GM12878 (cell line): ENCODE data around the gene CANT1. TPM values are rescaled to one million over a fixed set of nuclear protein-coding genes. Genes with fewer than 3 reads are reported as not detected.

Experiments used
- MEF2B ChIP-seq: fragments of 450-650 bp; IDR thresholded peaks from 2 replicates; pipeline ENCODE4 v1.6.1; 2018; ENCODE audit warnings: mild to moderate bottlenecking, moderate library complexity; ENCODE audit not compliant: partially characterized antibody, poor library complexity, severe bottlenecking
- MTA3 ChIP-seq: IDR thresholded peaks from 2 replicates; pipeline ENCODE4 v1.6.1; 2012; ENCODE audit warnings: low read length, inconsistent platforms, borderline replicate concordance
- NBN ChIP-seq: fragments of 450-650 bp; IDR thresholded peaks from 2 replicates; pipeline ENCODE4 v1.6.1; 2016
- NFYB ChIP-seq: IDR thresholded peaks from 2 replicates; pipeline ENCODE4 v1.6.1; 2011; ENCODE audit warnings: low read depth, mild to moderate bottlenecking, low read length, improper control_type of control experiment, moderate library complexity; ENCODE audit not compliant: insufficient read depth
- RCOR1 ChIP-seq: conservative IDR thresholded peaks from 2 replicates; pipeline ENCODE4 v1.6.1; 2012; ENCODE audit warnings: low read depth, low read length, improper control_type of control experiment
- SIX5 ChIP-seq: IDR thresholded peaks from 2 replicates; pipeline ENCODE4 v1.6.1; 2011; ENCODE audit warnings: mild to moderate bottlenecking, low read depth, low read length, moderate library complexity; ENCODE audit not compliant: severe bottlenecking
- TARDBP ChIP-seq: IDR thresholded peaks from 2 replicates; pipeline ENCODE4 v1.6.1; 2016; ENCODE audit warnings: borderline replicate concordance
- ZNF217 ChIP-seq: fragments of 450-650 bp; IDR thresholded peaks from 2 replicates; pipeline ENCODE4 v1.6.1; 2017; ENCODE audit warnings: antibody characterized with exemption, mild to moderate bottlenecking
- polyA plus RNA-seq, 11 experiments: library from polyadenylated mRNA; depleted of rRNA in 4 of 11; unstranded in 6 of 11; stranded (reverse) in 5 of 11; fragments of >200 nt; fragmentation: Nextera tagmentation in 4 of 11; fragmentation: Illumina TruSeq in 1 of 11; extraction: Ambion mirVana in 4 of 11; extraction: Trizol in 1 of 11; gene quantifications; 1 replicate in 1 of 11; 2 replicates in 10 of 11; pipeline versions ENCODE4 v1.2.1 to v1.2.3, GENCODE V29; 2011 to 2016; ENCODE audit warnings: inconsistent platforms in 2 of 11, missing spikeins in 2 of 11, low read depth in 1 of 11
- total RNA-seq, 4 experiments: library from RNA; depleted of rRNA in 3 of 4; stranded (reverse); fragments of >200 nt in 3 of 4; fragmentation: Illumina TruSeq in 1 of 4; extraction: Trizol in 1 of 4; gene quantifications; 2 replicates each; pipeline versions ENCODE4 v1.2.1 to v1.2.3, GENCODE V29; 2013 to 2021
- TF ChIP-seq, protein P1 (sequence below): IDR thresholded peaks from 2 replicates; pipeline ENCODE4 v1.6.1; 2011; ENCODE audit warnings: low read depth, mild to moderate bottlenecking, low read length, moderate library complexity, borderline replicate concordance; ENCODE audit errors: extremely low read depth
- TF ChIP-seq, protein P2 (sequence below): fragments of 450-650 bp; formaldehyde crosslinking; IDR thresholded peaks from 2 replicates; pipeline ENCODE4 v1.5.0; 2022; ENCODE audit warnings: mild to moderate bottlenecking, missing genetic modification characterization
- TF ChIP-seq, protein P3 (sequence below): IDR thresholded peaks from 2 replicates; pipeline ENCODE4 v1.6.1; 2012; ENCODE audit warnings: low read depth, low read length, improper control_type of control experiment
- TF ChIP-seq, protein P4 (sequence below): IDR thresholded peaks from 2 replicates; pipeline ENCODE4 v1.6.1; 2011; ENCODE audit warnings: mild to moderate bottlenecking, low read depth, low read length, moderate library complexity; ENCODE audit not compliant: insufficient replicate concordance
- TF ChIP-seq, protein P5 (sequence below): IDR thresholded peaks from 2 replicates; pipeline ENCODE4 v1.6.1; 2011; ENCODE audit warnings: borderline replicate concordance, low read depth, mild to moderate bottlenecking, moderate library complexity, mixed read lengths, low read length; ENCODE audit not compliant: insufficient read depth; ENCODE audit errors: extremely low read length
- TF ChIP-seq, protein P6 (sequence below): fragments of 450-650 bp; IDR thresholded peaks from 2 replicates; pipeline ENCODE4 v1.6.1; 2017; ENCODE audit warnings: mild to moderate bottlenecking, moderate library complexity

CANT1 gene
- total and polyA plus RNA-seq, 10 of the 15 experiments (the other 5 are each of a cell fraction or from before 2014, with no cell fraction given), result 2.2 to 59.2 (median 20.2) TPM

DNA sequence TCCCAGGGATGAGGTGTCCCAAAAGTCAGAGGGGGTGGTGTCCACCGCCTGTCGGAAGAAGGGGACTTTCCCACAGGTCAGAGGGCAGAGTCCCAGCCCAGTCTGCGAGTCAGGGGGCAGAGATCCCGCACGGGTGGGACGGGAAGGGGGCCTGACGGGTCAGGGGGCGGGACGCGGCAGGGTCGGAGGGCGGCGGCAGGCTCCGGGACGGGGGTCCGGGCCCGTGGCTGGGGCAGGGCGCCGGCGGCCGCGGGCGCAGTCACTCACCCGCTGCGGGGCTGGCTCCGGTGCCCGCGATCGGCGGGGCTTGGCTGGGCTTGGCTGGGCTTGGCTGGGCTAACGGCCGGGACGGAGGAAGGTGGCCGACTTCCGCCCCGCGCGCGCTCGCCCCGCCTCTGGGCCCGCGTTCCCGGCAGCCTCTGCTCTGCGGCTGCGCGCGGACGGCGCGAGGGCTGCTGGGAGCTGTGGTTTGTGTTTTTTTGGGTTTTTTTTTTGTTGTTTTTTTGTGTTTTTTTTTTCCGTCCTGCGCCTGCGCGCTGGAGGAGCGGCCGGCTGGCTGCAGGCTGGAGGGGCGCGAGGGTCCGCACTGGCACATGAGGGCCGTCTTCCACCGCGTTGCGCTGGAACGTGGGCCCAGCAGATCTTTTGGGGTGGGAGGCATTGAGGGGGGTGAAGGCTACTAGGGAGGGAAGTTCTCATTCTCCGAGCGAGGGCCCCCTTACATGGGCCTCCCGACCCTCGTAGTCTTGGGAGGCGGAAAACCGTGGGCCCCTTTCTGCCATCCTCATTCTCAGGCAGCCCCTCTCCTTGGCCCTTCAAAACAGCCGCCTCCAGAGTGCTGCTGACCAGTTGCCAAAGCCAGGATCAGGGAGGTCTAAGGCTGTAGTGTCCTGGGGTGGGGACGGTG, at the start of gene CANT1 (continued):
- TF ChIP-seq, protein P1, sequence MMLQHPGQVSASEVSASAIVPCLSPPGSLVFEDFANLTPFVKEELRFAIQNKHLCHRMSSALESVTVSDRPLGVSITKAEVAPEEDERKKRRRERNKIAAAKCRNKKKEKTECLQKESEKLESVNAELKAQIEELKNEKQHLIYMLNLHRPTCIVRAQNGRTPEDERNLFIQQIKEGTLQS, result no peak
- TF ChIP-seq, protein P2, sequence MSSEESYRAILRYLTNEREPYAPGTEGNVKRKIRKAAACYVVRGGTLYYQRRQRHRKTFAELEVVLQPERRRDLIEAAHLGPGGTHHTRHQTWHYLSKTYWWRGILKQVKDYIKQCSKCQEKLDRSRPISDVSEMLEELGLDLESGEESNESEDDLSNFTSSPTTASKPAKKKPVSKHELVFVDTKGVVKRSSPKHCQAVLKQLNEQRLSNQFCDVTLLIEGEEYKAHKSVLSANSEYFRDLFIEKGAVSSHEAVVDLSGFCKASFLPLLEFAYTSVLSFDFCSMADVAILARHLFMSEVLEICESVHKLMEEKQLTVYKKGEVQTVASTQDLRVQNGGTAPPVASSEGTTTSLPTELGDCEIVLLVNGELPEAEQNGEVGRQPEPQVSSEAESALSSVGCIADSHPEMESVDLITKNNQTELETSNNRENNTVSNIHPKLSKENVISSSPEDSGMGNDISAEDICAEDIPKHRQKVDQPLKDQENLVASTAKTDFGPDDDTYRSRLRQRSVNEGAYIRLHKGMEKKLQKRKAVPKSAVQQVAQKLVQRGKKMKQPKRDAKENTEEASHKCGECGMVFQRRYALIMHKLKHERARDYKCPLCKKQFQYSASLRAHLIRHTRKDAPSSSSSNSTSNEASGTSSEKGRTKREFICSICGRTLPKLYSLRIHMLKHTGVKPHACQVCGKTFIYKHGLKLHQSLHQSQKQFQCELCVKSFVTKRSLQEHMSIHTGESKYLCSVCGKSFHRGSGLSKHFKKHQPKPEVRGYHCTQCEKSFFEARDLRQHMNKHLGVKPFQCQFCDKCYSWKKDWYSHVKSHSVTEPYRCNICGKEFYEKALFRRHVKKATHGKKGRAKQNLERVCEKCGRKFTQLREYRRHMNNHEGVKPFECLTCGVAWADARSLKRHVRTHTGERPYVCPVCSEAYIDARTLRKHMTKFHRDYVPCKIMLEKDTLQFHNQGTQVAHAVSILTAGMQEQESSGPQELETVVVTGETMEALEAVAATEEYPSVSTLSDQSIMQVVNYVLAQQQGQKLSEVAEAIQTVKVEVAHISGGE, result no peak
- TF ChIP-seq RCOR1 (no peak), NBN (no peak), TARDBP (no peak), NFYB (no peak), SIX5 (peak; percentile 82), ZNF217 (0 out of 2 replicates have a peak, but pooled peaks have one; percentile 24), MTA3 (no peak), MEF2B (no peak)
- TF ChIP-seq, protein P3, sequence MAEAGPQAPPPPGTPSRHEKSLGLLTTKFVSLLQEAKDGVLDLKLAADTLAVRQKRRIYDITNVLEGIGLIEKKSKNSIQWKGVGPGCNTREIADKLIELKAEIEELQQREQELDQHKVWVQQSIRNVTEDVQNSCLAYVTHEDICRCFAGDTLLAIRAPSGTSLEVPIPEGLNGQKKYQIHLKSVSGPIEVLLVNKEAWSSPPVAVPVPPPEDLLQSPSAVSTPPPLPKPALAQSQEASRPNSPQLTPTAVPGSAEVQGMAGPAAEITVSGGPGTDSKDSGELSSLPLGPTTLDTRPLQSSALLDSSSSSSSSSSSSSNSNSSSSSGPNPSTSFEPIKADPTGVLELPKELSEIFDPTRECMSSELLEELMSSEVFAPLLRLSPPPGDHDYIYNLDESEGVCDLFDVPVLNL, result no peak
- TF ChIP-seq, protein P4, sequence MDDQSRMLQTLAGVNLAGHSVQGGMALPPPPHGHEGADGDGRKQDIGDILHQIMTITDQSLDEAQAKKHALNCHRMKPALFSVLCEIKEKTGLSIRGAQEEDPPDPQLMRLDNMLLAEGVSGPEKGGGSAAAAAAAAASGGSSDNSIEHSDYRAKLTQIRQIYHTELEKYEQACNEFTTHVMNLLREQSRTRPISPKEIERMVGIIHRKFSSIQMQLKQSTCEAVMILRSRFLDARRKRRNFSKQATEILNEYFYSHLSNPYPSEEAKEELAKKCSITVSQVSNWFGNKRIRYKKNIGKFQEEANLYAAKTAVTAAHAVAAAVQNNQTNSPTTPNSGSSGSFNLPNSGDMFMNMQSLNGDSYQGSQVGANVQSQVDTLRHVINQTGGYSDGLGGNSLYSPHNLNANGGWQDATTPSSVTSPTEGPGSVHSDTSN, result no peak
- TF ChIP-seq, protein P5, sequence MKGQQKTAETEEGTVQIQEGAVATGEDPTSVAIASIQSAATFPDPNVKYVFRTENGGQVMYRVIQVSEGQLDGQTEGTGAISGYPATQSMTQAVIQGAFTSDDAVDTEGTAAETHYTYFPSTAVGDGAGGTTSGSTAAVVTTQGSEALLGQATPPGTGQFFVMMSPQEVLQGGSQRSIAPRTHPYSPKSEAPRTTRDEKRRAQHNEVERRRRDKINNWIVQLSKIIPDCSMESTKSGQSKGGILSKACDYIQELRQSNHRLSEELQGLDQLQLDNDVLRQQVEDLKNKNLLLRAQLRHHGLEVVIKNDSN, result no peak
- TF ChIP-seq, protein P6, sequence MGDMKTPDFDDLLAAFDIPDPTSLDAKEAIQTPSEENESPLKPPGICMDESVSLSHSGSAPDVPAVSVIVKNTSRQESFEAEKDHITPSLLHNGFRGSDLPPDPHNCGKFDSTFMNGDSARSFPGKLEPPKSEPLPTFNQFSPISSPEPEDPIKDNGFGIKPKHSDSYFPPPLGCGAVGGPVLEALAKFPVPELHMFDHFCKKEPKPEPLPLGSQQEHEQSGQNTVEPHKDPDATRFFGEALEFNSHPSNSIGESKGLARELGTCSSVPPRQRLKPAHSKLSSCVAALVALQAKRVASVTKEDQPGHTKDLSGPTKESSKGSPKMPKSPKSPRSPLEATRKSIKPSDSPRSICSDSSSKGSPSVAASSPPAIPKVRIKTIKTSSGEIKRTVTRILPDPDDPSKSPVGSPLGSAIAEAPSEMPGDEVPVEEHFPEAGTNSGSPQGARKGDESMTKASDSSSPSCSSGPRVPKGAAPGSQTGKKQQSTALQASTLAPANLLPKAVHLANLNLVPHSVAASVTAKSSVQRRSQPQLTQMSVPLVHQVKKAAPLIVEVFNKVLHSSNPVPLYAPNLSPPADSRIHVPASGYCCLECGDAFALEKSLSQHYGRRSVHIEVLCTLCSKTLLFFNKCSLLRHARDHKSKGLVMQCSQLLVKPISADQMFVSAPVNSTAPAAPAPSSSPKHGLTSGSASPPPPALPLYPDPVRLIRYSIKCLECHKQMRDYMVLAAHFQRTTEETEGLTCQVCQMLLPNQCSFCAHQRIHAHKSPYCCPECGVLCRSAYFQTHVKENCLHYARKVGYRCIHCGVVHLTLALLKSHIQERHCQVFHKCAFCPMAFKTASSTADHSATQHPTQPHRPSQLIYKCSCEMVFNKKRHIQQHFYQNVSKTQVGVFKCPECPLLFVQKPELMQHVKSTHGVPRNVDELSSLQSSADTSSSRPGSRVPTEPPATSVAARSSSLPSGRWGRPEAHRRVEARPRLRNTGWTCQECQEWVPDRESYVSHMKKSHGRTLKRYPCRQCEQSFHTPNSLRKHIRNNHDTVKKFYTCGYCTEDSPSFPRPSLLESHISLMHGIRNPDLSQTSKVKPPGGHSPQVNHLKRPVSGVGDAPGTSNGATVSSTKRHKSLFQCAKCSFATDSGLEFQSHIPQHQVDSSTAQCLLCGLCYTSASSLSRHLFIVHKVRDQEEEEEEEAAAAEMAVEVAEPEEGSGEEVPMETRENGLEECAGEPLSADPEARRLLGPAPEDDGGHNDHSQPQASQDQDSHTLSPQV, result no peak
